ENCODE data around the gene NFATC2. TPM values are rescaled to one million over a fixed set of nuclear protein-coding genes. Genes with fewer than 3 reads are reported as not detected.

Gene NFATC2
- total RNA-seq, 1 donor from 2014 or later, result 3.9 TPM

DNA sequence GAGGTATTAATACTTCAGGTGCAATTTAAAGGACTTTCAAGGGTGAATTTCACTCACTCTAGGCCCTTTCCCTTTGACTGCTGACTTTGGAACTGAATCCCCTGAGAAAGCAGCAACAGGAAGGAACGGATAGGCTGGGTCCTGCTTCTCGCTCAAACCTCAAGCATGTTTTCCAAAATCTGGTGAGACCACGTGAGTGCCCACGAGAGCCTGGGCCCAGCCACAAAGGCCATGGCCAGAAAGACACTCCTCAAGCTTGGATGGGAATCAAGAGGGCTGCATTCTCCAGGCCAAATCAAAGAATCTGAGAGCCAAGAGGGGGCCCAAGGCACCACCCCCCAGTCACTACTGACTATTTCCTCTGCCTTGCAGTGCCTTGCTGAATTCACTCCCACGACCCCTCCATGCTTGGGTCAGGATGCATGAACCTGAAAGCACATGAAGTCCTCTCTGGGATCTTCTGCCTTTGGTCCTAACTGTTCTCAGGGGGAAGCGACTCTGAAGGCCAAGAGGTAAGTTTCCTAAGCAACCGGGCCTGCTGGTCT lies 146.1 kb downstream of the NFATC2 start:
- no peaks in the 10 kb centered on the region for H3K9me3 Mint-ChIP-seq (ENCODE audit: unreplicated experiment)
- Histone ChIP-seq H3K9me3 (ENCODE audit: insufficient read depth, low read depth, low read length) (no peaks in the 10 kb centered on the region), H3K36me3 (ENCODE audit: insufficient read depth, low read length) (peaks cover 6% of the 10 kb centered on the region), H3K79me2 (ENCODE audit: insufficient read depth, low read length) (no peaks in the 10 kb centered on the region), H3K4me1 (ENCODE audit: insufficient read depth, low read length) (no peaks in the 10 kb centered on the region), H3K27ac (ENCODE audit: low read depth, low read length) (no peak overlapping the region), H3K9ac (ENCODE audit: low read length) (no peak overlapping the region), H3K4me2 (ENCODE audit: low read length) (no peak overlapping the region), H3K27me3 (ENCODE audit: insufficient read depth, low read length) (no peaks in the 10 kb centered on the region), H2AFZ (ENCODE audit: low read depth, low read length) (no peak overlapping the region), H4K20me1 (ENCODE audit: insufficient read depth, low read length) (no peaks in the 10 kb centered on the region), H3K4me3 (ENCODE audit: insufficient read depth, low read depth, low read length) (no peak overlapping the region)
- H3K27ac Mint-ChIP-seq (ENCODE audit: unreplicated experiment), result no peak overlapping the region
- no peaks in the 10 kb centered on the region for H3K27me3 Mint-ChIP-seq (ENCODE audit: low read depth, unreplicated experiment)
- H3K36me3 Mint-ChIP-seq (ENCODE audit: low read depth, unreplicated experiment), result peaks cover 4% of the 10 kb centered on the region
- no peak for FAIRE-seq
- H3K4me1 Mint-ChIP-seq (ENCODE audit: low read depth, unreplicated experiment), result peaks cover 5% of the 10 kb centered on the region
- DNase-seq (ENCODE audit: low read depth), result no peak
- H3K4me3 Mint-ChIP-seq (ENCODE audit: unreplicated experiment), result no peak overlapping the region
- TF ChIP-seq EZH2 (IDR thresholded peaks at IDR 0.05; ENCODE audit: insufficient read depth, low read length), result no peak
- TF ChIP-seq, protein P1, sequence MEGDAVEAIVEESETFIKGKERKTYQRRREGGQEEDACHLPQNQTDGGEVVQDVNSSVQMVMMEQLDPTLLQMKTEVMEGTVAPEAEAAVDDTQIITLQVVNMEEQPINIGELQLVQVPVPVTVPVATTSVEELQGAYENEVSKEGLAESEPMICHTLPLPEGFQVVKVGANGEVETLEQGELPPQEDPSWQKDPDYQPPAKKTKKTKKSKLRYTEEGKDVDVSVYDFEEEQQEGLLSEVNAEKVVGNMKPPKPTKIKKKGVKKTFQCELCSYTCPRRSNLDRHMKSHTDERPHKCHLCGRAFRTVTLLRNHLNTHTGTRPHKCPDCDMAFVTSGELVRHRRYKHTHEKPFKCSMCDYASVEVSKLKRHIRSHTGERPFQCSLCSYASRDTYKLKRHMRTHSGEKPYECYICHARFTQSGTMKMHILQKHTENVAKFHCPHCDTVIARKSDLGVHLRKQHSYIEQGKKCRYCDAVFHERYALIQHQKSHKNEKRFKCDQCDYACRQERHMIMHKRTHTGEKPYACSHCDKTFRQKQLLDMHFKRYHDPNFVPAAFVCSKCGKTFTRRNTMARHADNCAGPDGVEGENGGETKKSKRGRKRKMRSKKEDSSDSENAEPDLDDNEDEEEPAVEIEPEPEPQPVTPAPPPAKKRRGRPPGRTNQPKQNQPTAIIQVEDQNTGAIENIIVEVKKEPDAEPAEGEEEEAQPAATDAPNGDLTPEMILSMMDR (IDR thresholded peaks at IDR 0.05; ENCODE audit: insufficient read depth, low read depth, low read length), result no peak

DNA sequence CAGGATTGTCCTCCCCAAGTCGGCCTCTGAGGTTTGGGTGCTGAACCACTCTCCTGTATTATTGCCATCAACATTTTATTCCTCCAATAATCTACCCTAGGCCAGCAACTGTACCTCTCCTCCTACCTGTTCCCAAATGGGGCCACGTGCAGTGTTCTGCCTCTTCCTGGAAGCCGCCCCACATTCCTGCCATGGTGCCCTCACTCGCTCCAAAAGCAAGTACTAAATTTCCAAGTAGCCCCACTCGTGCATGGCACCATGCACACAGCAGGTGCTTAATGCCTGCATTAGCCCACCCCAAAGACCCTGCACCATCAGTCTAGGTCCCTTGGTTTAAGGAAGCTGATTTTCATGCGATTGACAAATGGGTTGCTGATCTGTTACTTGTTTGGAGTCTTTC lies 147.8 kb downstream of the NFATC2 start:
- peaks cover 6% of the 10 kb centered on the region for H3K4me1 Mint-ChIP-seq (ENCODE audit: low read depth, unreplicated experiment)
- Histone ChIP-seq H3K27me3 (ENCODE audit: insufficient read depth, low read length) (no peaks in the 10 kb centered on the region), H3K4me1 (ENCODE audit: insufficient read depth, low read length) (peaks cover under 1% of the 10 kb centered on the region), H3K9me3 (ENCODE audit: insufficient read depth, low read depth, low read length) (no peaks in the 10 kb centered on the region), H3K79me2 (ENCODE audit: insufficient read depth, low read length) (no peaks in the 10 kb centered on the region), H3K4me2 (ENCODE audit: low read length) (no peak overlapping the region), H2AFZ (ENCODE audit: low read depth, low read length) (no peak overlapping the region), H3K27ac (ENCODE audit: low read depth, low read length) (no peak overlapping the region), H4K20me1 (ENCODE audit: insufficient read depth, low read length) (no peaks in the 10 kb centered on the region), H3K9ac (ENCODE audit: low read length) (no peak overlapping the region), H3K36me3 (ENCODE audit: insufficient read depth, low read length) (peaks cover 6% of the 10 kb centered on the region), H3K4me3 (ENCODE audit: insufficient read depth, low read depth, low read length) (no peak overlapping the region)
- no peak overlapping the region for H3K4me3 Mint-ChIP-seq (ENCODE audit: unreplicated experiment)
- DNase-seq (ENCODE audit: low read depth) (no peak), FAIRE-seq (no peak)
- H3K9me3 Mint-ChIP-seq (ENCODE audit: unreplicated experiment), result no peaks in the 10 kb centered on the region
- no peak overlapping the region for H3K27ac Mint-ChIP-seq (ENCODE audit: unreplicated experiment)
- peaks cover 4% of the 10 kb centered on the region for H3K36me3 Mint-ChIP-seq (ENCODE audit: low read depth, unreplicated experiment)
- peaks cover 3% of the 10 kb centered on the region for H3K27me3 Mint-ChIP-seq (ENCODE audit: low read depth, unreplicated experiment)
- TF ChIP-seq, protein P1 (IDR thresholded peaks at IDR 0.05; ENCODE audit: insufficient read depth, low read depth, low read length), result no peak
- no peak for TF ChIP-seq EZH2 (IDR thresholded peaks at IDR 0.05; ENCODE audit: insufficient read depth, low read length)

DNA sequence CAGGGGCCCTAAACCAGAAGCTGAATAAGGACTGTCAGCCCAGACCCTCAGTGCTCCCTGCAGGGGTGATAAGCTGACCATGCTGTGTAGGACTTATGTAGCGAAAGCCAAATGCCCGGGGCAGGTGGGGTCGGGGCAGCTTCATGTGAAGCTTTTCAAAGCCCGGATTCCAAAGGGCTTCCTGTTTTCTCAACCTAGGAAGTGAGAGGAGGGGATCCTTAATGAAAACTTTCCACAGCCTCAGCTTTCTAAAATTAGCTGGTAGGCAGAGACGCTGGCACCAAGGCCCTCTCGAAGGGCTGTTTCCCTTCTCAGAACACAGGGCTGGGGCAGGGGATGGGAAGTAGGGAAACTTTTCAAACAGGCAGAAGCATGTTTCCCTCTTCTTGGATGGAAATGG lies 148.9 kb downstream of the NFATC2 start:
- Histone ChIP-seq H3K9ac (ENCODE audit: low read length) (no peak overlapping the region), H3K4me1 (ENCODE audit: insufficient read depth, low read length) (peaks cover 12% of the 10 kb centered on the region), H4K20me1 (ENCODE audit: insufficient read depth, low read length) (no peaks in the 10 kb centered on the region), H3K9me3 (ENCODE audit: insufficient read depth, low read depth, low read length) (no peaks in the 10 kb centered on the region), H3K36me3 (ENCODE audit: insufficient read depth, low read length) (peaks cover 6% of the 10 kb centered on the region), H3K79me2 (ENCODE audit: insufficient read depth, low read length) (no peaks in the 10 kb centered on the region), H3K27me3 (ENCODE audit: insufficient read depth, low read length) (no peaks in the 10 kb centered on the region), H2AFZ (ENCODE audit: low read depth, low read length) (no peak overlapping the region), H3K27ac (ENCODE audit: low read depth, low read length) (no peak overlapping the region), H3K4me3 (ENCODE audit: insufficient read depth, low read depth, low read length) (no peak overlapping the region), H3K4me2 (ENCODE audit: low read length) (no peak overlapping the region)
- DNase-seq (ENCODE audit: low read depth) (no peak), FAIRE-seq (no peak)
- Mint-ChIP-seq H3K9me3 (ENCODE audit: unreplicated experiment) (no peaks in the 10 kb centered on the region), H3K27ac (ENCODE audit: unreplicated experiment) (no peak overlapping the region), H3K4me1 (ENCODE audit: low read depth, unreplicated experiment) (peaks cover 15% of the 10 kb centered on the region), H3K4me3 (ENCODE audit: unreplicated experiment) (no peak overlapping the region), H3K27me3 (ENCODE audit: low read depth, unreplicated experiment) (peaks cover 3% of the 10 kb centered on the region), H3K36me3 (ENCODE audit: low read depth, unreplicated experiment) (peaks cover 4% of the 10 kb centered on the region)
- TF ChIP-seq EZH2 (IDR thresholded peaks at IDR 0.05; ENCODE audit: insufficient read depth, low read length), result no peak
- TF ChIP-seq, protein P1 (IDR thresholded peaks at IDR 0.05; ENCODE audit: insufficient read depth, low read depth, low read length), result no peak

All from astrocyte (in vitro differentiated cells and primary cell).